Testis (tissue), 3 donors: ENCODE measurements around the gene BRD9. TPM values are rescaled to one million over a fixed set of nuclear protein-coding genes. Genes with fewer than 3 reads are reported as not detected.
A peak's percentile ranks its signal among the peaks of the same experiment; 100 is the strongest.

ENCODE experiments used
- DNase-seq: peaks from one replicate; pipeline ENCODE4 v3.0.0-alpha.2; 2019
- H3K27ac ChIP-seq, 2 donors: fragments of 200-600 bp; sonication (generic); one replicate each; pipeline ENCODE4 v1.5.1; 2019
- H3K27me3 ChIP-seq: fragments of 200-600 bp; sonication (generic); one replicate; pipeline ENCODE4 v1.5.1; 2019
- H3K36me3 ChIP-seq: fragments of 200-600 bp; sonication (generic); one replicate; pipeline ENCODE4 v1.5.1; 2017; ENCODE audit warnings: low read depth; ENCODE audit errors: missing control alignments
- H3K4me1 ChIP-seq: fragments of 200-600 bp; sonication (generic); one replicate; pipeline ENCODE4 v1.5.1; 2019
- H3K4me3 ChIP-seq, 2 donors: fragments of 200-600 bp; sonication (generic); one replicate each; pipeline ENCODE4 v1.5.1; 2017 to 2019
- H3K9me3 ChIP-seq: fragments of 200-600 bp; sonication (generic); one replicate; pipeline ENCODE4 v1.5.1; 2017
- CTCF ChIP-seq, 3 experiments: fragments of 450-650 bp in 2 of 3; fragments of 200-600 bp in 1 of 3; sonication (generic) in 1 of 3; IDR thresholded peaks; one replicate each; pipeline ENCODE4 v1.5.1; 2016 to 2019; ENCODE audit warnings: antibody characterized with exemption in 3 of 3, mild to moderate bottlenecking in 2 of 3, moderate library complexity in 1 of 3
- POLR2A ChIP-seq: fragments of 450-650 bp; IDR thresholded peaks from one replicate; pipeline ENCODE4 v1.6.1; 2017; ENCODE audit warnings: antibody characterized with exemption, mild to moderate bottlenecking, moderate library complexity
- WGBS, 2 donors: methylation state at CpG; one replicate each; pipeline ENCODE4 v1.1.5; 2018; 5-methylcytosine and 5-hydroxymethylcytosine counted together
- intact Hi-C: fragments of 100-400 bp; cut with DNase I; formaldehyde crosslinking; loops from one replicate; pipeline ENCODE4 v1.15.1; 2023; ENCODE audit warnings: low total_unique reads
- polyA plus RNA-seq: library from polyadenylated mRNA; stranded (reverse); fragments of 350-450 nt; fragmentation: Illumina TruSeq; extraction: RNeasy Lipid Tissue Mini Kit (QIAGEN cat#74804); gene quantifications from one replicate; pipeline ENCODE4 v1.2.3, GENCODE V29; 2014; ENCODE audit warnings: low read depth, low replicate concordance; ENCODE audit not compliant: insufficient read depth
- total RNA-seq, 2 donors: library from RNA; depleted of rRNA; stranded (reverse); fragments of >200 nt; gene quantifications; one replicate each; pipeline ENCODE4 v1.2.3, GENCODE V29; 2016

Gene BRD9
- total and polyA plus RNA-seq, 3 donors from 2014 or later = 51.5 to 101 (median 68.6) TPM

GRCh38 chr5:911601-912000 lies 19.0 kb upstream of the BRD9 start:
- intact Hi-C loops = no loop called here

GRCh38 chr5:910769-911160 lies 18.2 kb upstream of the BRD9 start:
- no peak for TF ChIP-seq CTCF (IDR thresholded peaks at IDR 0.05)
- no peak for TF ChIP-seq POLR2A
- no peak overlapping the region for H3K27ac ChIP-seq
- WGBS, 2 donors = 100% methylated on average over 1 to 7 of the region's 7 CpGs
- H3K4me3 ChIP-seq = no peak overlapping the region
- H3K27me3 ChIP-seq = no peaks in the 10 kb centered on the region
- H3K36me3 ChIP-seq = no peaks in the 10 kb centered on the region
- intact Hi-C loops = no loop called here
- H3K4me1 ChIP-seq = peaks cover under 1% of the 10 kb centered on the region
- H3K9me3 ChIP-seq = no peaks in the 10 kb centered on the region
- DNase-seq = no peak

More at GRCh38 chr5:911601-912000, 19.0 kb upstream of the BRD9 start:
- no peak for TF ChIP-seq CTCF (IDR thresholded peaks at IDR 0.05)
- TF ChIP-seq POLR2A = no peak
- Histone ChIP-seq H3K27me3 (no peaks in the 10 kb centered on the region), H3K4me1 (peaks cover 5% of the 10 kb centered on the region), H3K9me3 (no peaks in the 10 kb centered on the region), H3K4me3 (no peak overlapping the region), H3K36me3 (no peaks in the 10 kb centered on the region), H3K27ac (no peak overlapping the region)
- DNase-seq = no peak
- WGBS, 2 donors = 92 to 95% methylated on average over 11 of the region's 11 CpGs

GRCh38 chr5:909994-910768 lies 17.6 kb upstream of the BRD9 start:
- no peak overlapping the region for H3K27ac ChIP-seq
- 94 to 96% methylated on average over 17 to 18 of the region's 18 CpGs for WGBS, 2 donors
- no peaks in the 10 kb centered on the region for H3K4me1 ChIP-seq
- no peaks in the 10 kb centered on the region for H3K27me3 ChIP-seq
- intact Hi-C loops = loop anchor here (5.0 kb wide), 1 partner anchor 238 kb away; no protein-coding TSS in a partner anchor
- H3K9me3 ChIP-seq = no peaks in the 10 kb centered on the region
- TF ChIP-seq POLR2A (no peak), CTCF (IDR thresholded peaks at IDR 0.05) (no peak)
- DNase-seq = no peak
- H3K4me3 ChIP-seq = no peak overlapping the region
- no peaks in the 10 kb centered on the region for H3K36me3 ChIP-seq

- DNase-seq = peak; percentile 10
Observed at GRCh38 chr5:909086-909485, 16.5 kb upstream of the BRD9 start.

More at GRCh38 chr5:909086-909485, 16.5 kb upstream of the BRD9 start:
- Histone ChIP-seq H3K27ac (no peak overlapping the region), H3K4me1 (no peaks in the 10 kb centered on the region), H3K9me3 (no peaks in the 10 kb centered on the region), H3K27me3 (no peaks in the 10 kb centered on the region), H3K4me3 (no peak overlapping the region), H3K36me3 (no peaks in the 10 kb centered on the region)
- intact Hi-C loops = loop anchor here (5.0 kb wide), 1 partner anchor 237 kb away; no protein-coding TSS in a partner anchor
- TF ChIP-seq CTCF (IDR thresholded peaks at IDR 0.05) (no peak), POLR2A (no peak)
- WGBS, 2 donors = 87 to 91% methylated on average over 4 to 8 of the region's 8 CpGs
